H9 (cell line): ENCODE results near the gene RTN1. TPM values are rescaled to one million over a fixed set of nuclear protein-coding genes. Genes with fewer than 3 reads are reported as not detected.

Source experiments
- DNase-seq: peaks from one replicate; pipeline ENCODE4 v3.0.0-alpha.2; 2017
- H2AFZ ChIP-seq: one replicate; pipeline ENCODE4 v1.6.1; 2013; ENCODE audit warnings: mild to moderate bottlenecking, low read length, control low read depth, moderate library complexity
- H2AK5ac ChIP-seq: 2 replicates; pipeline ENCODE4 v1.6.1; 2013; ENCODE audit warnings: low read length, control low read depth, mixed read lengths; ENCODE audit not compliant: insufficient read length
- H2BK120ac ChIP-seq: one replicate; pipeline ENCODE4 v1.6.1; 2013; ENCODE audit warnings: low read depth, mild to moderate bottlenecking, low read length, control low read depth, inconsistent platforms; ENCODE audit not compliant: poor library complexity, severe bottlenecking
- H2BK12ac ChIP-seq: 2 replicates; pipeline ENCODE4 v1.6.1; 2013; ENCODE audit warnings: low read length, control low read depth, mixed read lengths, low read depth; ENCODE audit not compliant: insufficient read length
- H2BK15ac ChIP-seq: 2 replicates; pipeline ENCODE4 v1.6.1; 2013; ENCODE audit warnings: low read depth, low read length, control low read depth
- H2BK20ac ChIP-seq: one replicate; pipeline ENCODE4 v1.6.1; 2013; ENCODE audit warnings: low read depth, mild to moderate bottlenecking, low read length, control low read depth, inconsistent platforms; ENCODE audit not compliant: poor library complexity, severe bottlenecking
- H2BK5ac ChIP-seq: 2 replicates; pipeline ENCODE4 v1.6.1; 2013; ENCODE audit warnings: low read length, control low read depth, mixed read lengths; ENCODE audit not compliant: insufficient read length
- H3K14ac ChIP-seq: 2 replicates; pipeline ENCODE4 v1.6.1; 2013; ENCODE audit warnings: low read length, control low read depth; ENCODE audit not compliant: insufficient read depth
- H3K18ac ChIP-seq: 2 replicates; pipeline ENCODE4 v1.6.1; 2013; ENCODE audit warnings: low read depth, mild to moderate bottlenecking, mixed read lengths, low read length, control low read depth; ENCODE audit not compliant: insufficient read length
- H3K23ac ChIP-seq: 2 replicates; pipeline ENCODE4 v1.6.1; 2013; ENCODE audit warnings: low read length, control low read depth, mixed read lengths, low read depth; ENCODE audit not compliant: insufficient read length
- H3K23me2 ChIP-seq: 2 replicates; pipeline ENCODE4 v1.6.1; 2013; ENCODE audit warnings: low read depth, mild to moderate bottlenecking, mixed read lengths, low read length, control low read depth; ENCODE audit not compliant: insufficient read length, poor library complexity, severe bottlenecking
- H3K27ac ChIP-seq: 2 replicates; pipeline ENCODE4 v1.5.1; 2013; ENCODE audit warnings: low read length, control low read depth, mixed read lengths, low read depth; ENCODE audit not compliant: insufficient read length
- H3K27me3 ChIP-seq: 2 replicates; pipeline ENCODE4 v1.6.1; 2013; ENCODE audit warnings: low read length, control low read depth, inconsistent platforms; ENCODE audit not compliant: insufficient read depth
- H3K4ac ChIP-seq: 2 replicates; pipeline ENCODE4 v1.6.1; 2013; ENCODE audit warnings: low read depth, mild to moderate bottlenecking, control low read depth, inconsistent platforms, low read length, moderate library complexity
- H3K4me1 ChIP-seq: 2 replicates; pipeline ENCODE4 v1.6.1; 2013; ENCODE audit warnings: low read length, control low read depth, inconsistent platforms; ENCODE audit not compliant: insufficient read depth
- H3K4me2 ChIP-seq: 2 replicates; pipeline ENCODE4 v1.6.1; 2013; ENCODE audit warnings: low read length, control low read depth, mixed read lengths; ENCODE audit not compliant: insufficient read length, insufficient read depth
- H3K56ac ChIP-seq: 2 replicates; pipeline ENCODE4 v1.6.1; 2013; ENCODE audit warnings: low read depth, mild to moderate bottlenecking, mixed read lengths, low read length, control low read depth; ENCODE audit not compliant: insufficient read length
- H3K79me1 ChIP-seq: 2 replicates; pipeline ENCODE4 v1.6.1; 2013; ENCODE audit warnings: low read depth, mild to moderate bottlenecking, moderate library complexity, low read length, control low read depth, inconsistent platforms; ENCODE audit not compliant: insufficient read depth, poor library complexity, severe bottlenecking
- H3K79me2 ChIP-seq: 2 replicates; pipeline ENCODE4 v1.6.1; 2013; ENCODE audit warnings: low read length, control low read depth, inconsistent platforms; ENCODE audit not compliant: insufficient read depth
- H3K9ac ChIP-seq: 2 replicates; pipeline ENCODE4 v1.6.1; 2013; ENCODE audit warnings: low read length, control low read depth, mixed read lengths; ENCODE audit not compliant: insufficient read length; ENCODE audit errors: extremely low read depth
- H3K9me3 ChIP-seq: one replicate; pipeline ENCODE4 v1.6.1; 2013; ENCODE audit warnings: low read depth, low read length, inconsistent platforms; ENCODE audit not compliant: control insufficient read depth
- H3T11ph ChIP-seq: one replicate; pipeline ENCODE4 v1.6.1; 2013; ENCODE audit warnings: mild to moderate bottlenecking, low read length, control low read depth, inconsistent platforms
- H4K20me1 ChIP-seq: one replicate; pipeline ENCODE4 v1.6.1; 2013; ENCODE audit not compliant: control insufficient read depth, insufficient read length, insufficient read depth
- H4K5ac ChIP-seq: 2 replicates; pipeline ENCODE4 v1.6.1; 2013; ENCODE audit warnings: low read depth, mild to moderate bottlenecking, mixed read lengths, low read length, control low read depth; ENCODE audit not compliant: insufficient read length
- H4K8ac ChIP-seq: replicated peaks from 2 replicates; pipeline ENCODE4 v1.6.1; 2013; ENCODE audit warnings: low read length, control low read depth, mixed read lengths, low read depth; ENCODE audit not compliant: insufficient read length
- H4K91ac ChIP-seq: 2 replicates; pipeline ENCODE4 v1.6.1; 2013; ENCODE audit warnings: low read depth, mild to moderate bottlenecking, moderate library complexity, mixed read lengths, low read length, control low read depth; ENCODE audit not compliant: insufficient read length
- H3K27ac Mint-ChIP-seq, 3 experiments: 2 replicates in 2 of 3; 3 replicates in 1 of 3; pipeline ENCODE4 v1.8.0; 2020 to 2021; ENCODE audit warnings: mixed read lengths in 3 of 3, mild to moderate bottlenecking in 1 of 3, moderate library complexity in 1 of 3
- H3K27me3 Mint-ChIP-seq: 2 replicates; pipeline ENCODE4 v1.8.0; 2021; ENCODE audit warnings: low read depth, mild to moderate bottlenecking, moderate library complexity, mixed read lengths
- H3K36me3 Mint-ChIP-seq, 3 experiments: 2 replicates in 2 of 3; 3 replicates in 1 of 3; pipeline ENCODE4 v1.8.0; 2020 to 2021; ENCODE audit warnings: low read depth in 3 of 3, mixed read lengths in 3 of 3; ENCODE audit not compliant: insufficient read depth in 1 of 3
- H3K4me1 Mint-ChIP-seq, 2 experiments: 2 replicates each; pipeline ENCODE4 v1.8.0; 2020; ENCODE audit warnings: mixed read lengths in 2 of 2
- H3K4me3 Mint-ChIP-seq, 2 experiments: 2 replicates in 1 of 2; 3 replicates in 1 of 2; pipeline ENCODE4 v1.8.0; 2020 to 2021; ENCODE audit warnings: mild to moderate bottlenecking in 2 of 2, mixed read lengths in 2 of 2, moderate library complexity in 1 of 2
- H3K9me3 Mint-ChIP-seq, 2 experiments: 2 replicates in 1 of 2; 3 replicates in 1 of 2; pipeline ENCODE4 v1.8.0; 2020; ENCODE audit warnings: mild to moderate bottlenecking in 2 of 2, mixed read lengths in 2 of 2, moderate library complexity in 1 of 2
- WGBS: extraction: QIAGEN DNeasy Blood & Tissue Kit; methylation state at CpG from one replicate; pipeline ENCODE4 v1.1.7; 2013; ENCODE audit warnings: missing lambda C conversion rate, low lambda C conversion rate, mixed read lengths; ENCODE audit not compliant: insufficient read length; ENCODE audit errors: extremely low coverage; 5-methylcytosine and 5-hydroxymethylcytosine counted together
- total RNA-seq: library from RNA; stranded (reverse); gene quantifications from 2 replicates; pipeline ENCODE4 v1.2.1, GENCODE V29; 2021
- TF ChIP-seq, protein P1 (sequence below): fragments of 200-600 bp; sonication (generic); conservative IDR thresholded peaks from 3 replicates; pipeline ENCODE4 v1.8.0; 2021; ENCODE audit warnings: antibody characterized with exemption, mild to moderate bottlenecking

The RTN1 gene
- total RNA-seq, 1 experiment from 2014 or later: 1.8 TPM

DNA sequence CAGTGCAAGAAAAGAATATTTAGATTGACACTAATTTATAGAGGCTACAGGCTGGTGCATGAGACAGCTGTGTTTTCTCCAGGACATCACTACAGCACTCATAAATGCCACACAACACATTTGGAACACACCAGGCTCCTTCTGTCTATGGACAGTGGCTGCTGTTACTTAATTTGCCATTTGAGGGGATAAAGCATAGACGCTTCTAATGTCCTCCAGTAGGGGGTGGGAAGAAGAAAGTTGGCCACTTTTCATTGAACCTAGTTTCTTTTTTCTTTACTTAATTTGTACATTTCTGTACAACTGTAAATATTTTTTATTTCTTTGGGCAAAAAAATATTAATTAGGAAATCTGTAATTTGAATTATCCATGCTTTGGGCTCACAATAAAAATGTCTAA is 12.4 kb upstream of the RTN1 start:
- Mint-ChIP-seq H3K36me3 (no peaks in the 10 kb centered on the region), H3K4me3 (no peak overlapping the region), H3K4me1 (no peaks in the 10 kb centered on the region), H3K27me3 (peaks cover 11% of the 10 kb centered on the region), H3K9me3 (no peaks in the 10 kb centered on the region), H3K27ac (no peak overlapping the region)
- no peak overlapping the region for H3K27ac ChIP-seq
- H3K18ac ChIP-seq: no peak overlapping the region
- H3K4me1 ChIP-seq: no peaks in the 10 kb centered on the region
- H3K79me1 ChIP-seq: no peaks in the 10 kb centered on the region
- H3K4ac ChIP-seq: no peak overlapping the region
- no peak for DNase-seq
- H3K14ac ChIP-seq: no peak overlapping the region
- no peak overlapping the region for H4K8ac ChIP-seq
- no peak overlapping the region for H2BK5ac ChIP-seq
- no peak overlapping the region for H2BK120ac ChIP-seq
- no peaks in the 10 kb centered on the region for H4K20me1 ChIP-seq
- TF ChIP-seq, protein P1, sequence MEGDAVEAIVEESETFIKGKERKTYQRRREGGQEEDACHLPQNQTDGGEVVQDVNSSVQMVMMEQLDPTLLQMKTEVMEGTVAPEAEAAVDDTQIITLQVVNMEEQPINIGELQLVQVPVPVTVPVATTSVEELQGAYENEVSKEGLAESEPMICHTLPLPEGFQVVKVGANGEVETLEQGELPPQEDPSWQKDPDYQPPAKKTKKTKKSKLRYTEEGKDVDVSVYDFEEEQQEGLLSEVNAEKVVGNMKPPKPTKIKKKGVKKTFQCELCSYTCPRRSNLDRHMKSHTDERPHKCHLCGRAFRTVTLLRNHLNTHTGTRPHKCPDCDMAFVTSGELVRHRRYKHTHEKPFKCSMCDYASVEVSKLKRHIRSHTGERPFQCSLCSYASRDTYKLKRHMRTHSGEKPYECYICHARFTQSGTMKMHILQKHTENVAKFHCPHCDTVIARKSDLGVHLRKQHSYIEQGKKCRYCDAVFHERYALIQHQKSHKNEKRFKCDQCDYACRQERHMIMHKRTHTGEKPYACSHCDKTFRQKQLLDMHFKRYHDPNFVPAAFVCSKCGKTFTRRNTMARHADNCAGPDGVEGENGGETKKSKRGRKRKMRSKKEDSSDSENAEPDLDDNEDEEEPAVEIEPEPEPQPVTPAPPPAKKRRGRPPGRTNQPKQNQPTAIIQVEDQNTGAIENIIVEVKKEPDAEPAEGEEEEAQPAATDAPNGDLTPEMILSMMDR: peak; percentile 67
- no peak overlapping the region for H3K9ac ChIP-seq
- H4K5ac ChIP-seq: no peak overlapping the region
- no peak overlapping the region for H3K4me2 ChIP-seq
- H2BK20ac ChIP-seq: no peak overlapping the region
- H3K56ac ChIP-seq: no peak overlapping the region
- H4K91ac ChIP-seq: no peak overlapping the region
- no peak overlapping the region for H2BK15ac ChIP-seq
- H3K27me3 ChIP-seq: no peaks in the 10 kb centered on the region
- no peaks in the 10 kb centered on the region for H3K23me2 ChIP-seq
- no peak overlapping the region for H2AFZ ChIP-seq
- no peak overlapping the region for H3K23ac ChIP-seq
- no peak overlapping the region for H3T11ph ChIP-seq
- no peak overlapping the region for H2BK12ac ChIP-seq
- no peak overlapping the region for H2AK5ac ChIP-seq
- no CpG with 5 or more reads among the region's 1 CpG for WGBS
- H3K79me2 ChIP-seq: no peaks in the 10 kb centered on the region
- no peaks in the 10 kb centered on the region for H3K9me3 ChIP-seq
